NCI-H345 treated with DMSO at 0.1 percent for 48 hours (cell line): Measurements from ENCODE around the gene MT1F.
"Not testable (repeated sequence)": the region's sequence is repeated elsewhere in the genome, so short reads cannot be mapped to it uniquely, and the experiment has no call there.

Source experiments
- DNase-seq: peaks from one replicate; lab custom pipeline; 2025; ENCODE audit not compliant: unreplicated experiment; lab: John Stamatoyannopoulos, UW

Gene MT1F

DNA sequence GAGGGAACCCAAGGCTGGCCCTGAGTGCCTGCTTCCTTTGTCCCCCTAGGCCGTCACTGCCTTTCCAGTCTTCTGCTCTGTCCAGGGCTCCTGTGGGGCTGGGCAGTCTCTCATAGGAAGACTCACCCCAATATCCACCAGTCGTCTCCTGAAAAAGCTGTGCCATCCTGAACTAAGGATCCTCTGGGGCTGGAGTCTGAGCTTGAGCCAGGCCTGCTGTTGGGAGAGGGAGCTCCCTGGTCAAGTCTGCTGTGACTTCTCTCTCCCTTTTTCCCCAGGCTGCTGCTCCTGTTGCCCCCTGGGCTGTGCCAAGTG is 12.8 kb downstream of the MT1F start:
- no peak for DNase-seq

GRCh38 chr16:56671691-56672090 is 13.9 kb downstream of the MT1F start:
- DNase-seq = not testable (repeated sequence)

- not testable (repeated sequence) for DNase-seq
Observed at GRCh38 chr16:56672171-56672570, 14.4 kb downstream of the MT1F start.

DNA sequence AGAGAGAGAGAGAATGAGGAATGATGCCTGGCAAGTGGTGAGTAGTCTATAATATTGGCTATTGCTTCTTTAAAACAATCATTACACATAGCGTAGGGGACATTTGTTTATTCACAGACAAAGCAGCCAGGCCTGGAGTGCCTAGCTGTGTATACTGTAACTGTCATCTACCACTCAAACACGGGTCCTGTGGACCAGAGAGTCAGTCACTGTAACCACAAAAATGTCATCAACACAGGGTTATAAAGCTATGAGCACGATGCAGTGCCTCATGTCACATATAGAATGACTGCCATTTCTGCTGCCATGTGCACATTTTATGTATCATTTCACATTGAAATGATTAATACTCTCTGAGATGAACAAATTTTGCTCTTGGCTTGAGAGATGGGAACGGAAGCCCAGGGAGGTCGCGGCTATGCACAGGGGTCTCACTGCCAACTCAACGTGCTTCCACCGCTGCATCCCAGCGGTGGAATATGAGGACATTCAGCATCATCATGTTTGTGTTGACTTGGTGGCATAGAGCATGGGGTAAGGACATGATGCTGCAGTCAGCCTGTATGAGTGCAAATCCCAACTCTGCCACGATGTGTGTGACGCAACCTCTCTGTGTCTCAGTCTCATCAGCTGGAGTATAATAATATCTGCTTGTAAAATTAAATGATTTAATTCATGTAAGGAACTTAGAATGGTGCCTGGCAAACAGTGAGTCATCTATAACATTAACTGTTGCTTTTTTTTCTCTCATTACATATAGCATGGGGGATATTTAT is 15.2 kb downstream of the MT1F start:
- no peak for DNase-seq

DNA sequence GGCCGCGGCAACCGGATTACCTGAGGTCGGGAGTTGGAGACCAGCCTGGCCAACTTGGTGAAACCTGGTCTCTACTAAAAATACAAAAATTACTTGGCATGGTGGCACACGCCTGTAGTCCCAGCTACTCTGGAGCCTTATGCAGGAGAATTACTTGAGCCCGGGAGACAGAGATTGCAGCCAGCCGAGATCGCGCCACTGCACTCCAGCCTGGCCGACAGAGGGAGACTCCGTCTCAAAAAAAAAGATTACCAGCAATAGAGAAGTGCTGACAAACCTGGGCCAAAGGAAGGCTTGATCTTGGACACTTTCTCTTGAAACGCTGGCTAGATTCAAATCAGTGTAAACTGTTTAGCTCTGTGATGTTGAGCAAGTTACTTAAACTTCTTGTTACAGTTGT is 16.2 kb downstream of the MT1F start:
- no peak for DNase-seq

DNA sequence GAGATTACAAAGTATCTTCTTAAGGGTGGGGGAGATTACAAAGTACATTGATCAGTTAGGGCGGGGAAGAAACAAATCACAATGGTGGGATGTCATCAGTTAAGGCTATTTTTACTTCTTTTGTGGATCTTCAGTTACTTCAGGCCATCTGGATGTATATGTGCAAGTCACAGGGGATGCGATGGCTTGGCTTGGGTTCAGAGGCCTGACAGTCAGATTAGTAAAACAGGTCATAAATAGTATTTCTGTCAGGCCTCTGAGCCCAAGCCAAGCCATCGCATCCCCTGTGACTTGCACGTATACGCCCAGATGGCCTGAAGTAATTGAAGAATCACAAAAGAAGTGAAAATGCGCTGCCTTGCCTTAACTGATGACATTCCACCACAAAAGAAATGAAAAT is 16.8 kb downstream of the MT1F start:
- not testable (repeated sequence) for DNase-seq

- no peak for DNase-seq
Observed at GRCh38 chr16:56675685-56676210, 18.0 kb downstream of the MT1F start.

DNA sequence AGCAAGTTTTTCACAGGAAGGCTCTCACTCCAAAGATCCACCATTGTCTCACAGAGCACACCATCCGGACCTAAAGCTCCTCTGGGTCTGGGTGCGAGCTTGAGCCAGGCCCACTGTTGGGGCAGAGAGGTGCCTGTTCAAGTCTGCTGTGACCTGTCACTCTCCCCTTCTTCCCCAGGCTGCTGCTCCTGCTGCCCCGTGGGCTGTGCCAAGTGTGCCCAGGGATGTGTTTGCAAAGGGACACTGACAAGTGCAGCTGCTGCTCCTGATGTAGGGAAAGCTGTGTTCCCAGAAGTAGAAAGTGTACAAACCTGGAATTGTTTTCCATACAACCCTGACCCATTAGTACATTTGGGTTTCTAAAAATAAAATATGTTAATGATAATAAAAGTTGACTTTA is 19.7 kb downstream of the MT1F start:
- no peak for DNase-seq

DNA sequence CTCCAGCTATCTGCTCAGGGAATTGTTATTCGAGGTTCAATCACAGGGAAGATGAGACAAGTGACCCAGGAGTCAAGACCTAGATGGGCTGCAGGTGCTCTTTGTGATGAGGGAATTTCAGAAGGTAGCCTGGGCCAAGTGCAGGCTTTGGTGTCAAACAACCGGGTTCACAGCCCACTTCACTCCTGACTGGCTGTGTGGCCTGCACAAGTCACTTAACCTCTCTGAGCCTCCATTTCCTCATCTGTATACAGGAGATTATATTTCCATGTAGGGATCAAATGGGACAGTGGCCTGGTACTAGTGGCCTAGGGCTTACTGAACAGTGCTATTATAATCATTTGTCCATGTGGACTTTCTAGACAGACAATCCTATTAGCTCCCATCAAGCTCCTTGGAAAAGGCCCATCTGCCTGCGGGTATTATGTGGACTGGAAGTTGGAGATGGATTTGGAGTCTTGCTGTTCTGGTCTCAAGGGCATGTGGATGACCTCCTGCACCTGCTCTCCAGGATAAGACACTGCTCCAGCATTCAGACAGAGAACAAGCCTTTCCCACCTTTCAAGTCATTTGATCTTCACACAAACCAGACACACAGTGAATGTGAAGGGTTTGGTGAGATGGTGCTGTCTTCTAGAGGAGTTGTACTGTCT is 21.4 kb downstream of the MT1F start:
- DNase-seq = no peak

DNA sequence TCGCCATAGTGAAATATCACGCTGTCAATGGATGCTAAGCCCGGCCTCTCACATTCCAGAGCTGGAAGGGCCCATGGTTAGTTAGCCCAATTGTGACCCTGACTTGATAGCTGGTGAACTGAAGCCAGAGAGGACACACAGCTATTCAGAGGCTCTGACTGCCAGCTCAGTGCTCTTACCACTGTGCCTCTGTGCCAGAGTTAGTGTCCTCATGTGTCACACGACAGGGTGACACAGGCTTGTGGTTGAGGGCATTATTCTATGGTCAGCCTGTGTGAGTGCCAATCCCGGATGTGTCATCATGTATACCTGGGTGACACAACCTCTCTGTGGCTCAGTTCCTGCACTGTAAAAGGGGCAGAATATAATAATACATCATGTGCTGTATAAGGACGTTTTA is 22.1 kb downstream of the MT1F start:
- no peak for DNase-seq

DNA sequence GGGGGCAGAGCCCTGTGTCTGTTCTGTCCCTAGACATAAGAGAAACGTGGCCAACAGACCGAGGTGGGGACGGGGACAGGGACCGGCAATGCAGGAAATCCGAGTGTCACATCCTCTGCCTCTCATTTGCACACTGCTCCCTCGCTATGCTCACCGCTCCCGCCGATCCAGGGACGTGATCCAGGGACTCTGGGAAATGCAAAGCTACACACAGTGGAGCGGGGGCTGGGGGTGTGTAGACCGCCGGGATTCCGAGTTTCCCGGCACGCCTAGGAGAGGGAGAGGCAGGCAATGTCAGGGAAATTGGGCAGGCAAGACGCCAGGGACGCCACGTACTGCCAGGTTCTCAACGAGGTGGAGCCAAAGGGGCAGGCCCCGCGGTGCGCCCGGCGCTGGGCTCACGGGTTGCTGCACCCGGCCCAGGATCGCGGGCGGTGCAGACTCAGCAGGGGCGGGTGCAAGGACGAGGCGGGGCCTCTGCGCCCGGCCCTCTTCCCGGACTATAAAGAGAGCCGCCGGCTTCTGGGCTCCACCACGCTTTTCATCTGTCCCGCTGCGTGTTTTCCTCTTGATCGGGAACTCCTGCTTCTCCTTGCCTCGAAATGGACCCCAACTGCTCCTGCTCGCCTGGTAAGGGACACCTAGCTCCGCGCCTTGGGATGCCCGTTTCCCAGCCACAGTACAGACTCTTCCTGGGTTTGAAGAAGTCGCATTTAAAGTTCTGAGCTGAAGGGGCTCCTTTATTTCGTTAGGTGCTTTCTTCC is 24.4 kb downstream of the MT1F start, which contains the start of gene MT1X:
Gene MT1X (plus strand): TSS at position 532 of the 764 bp plus-strand sequence. CDS start 71 bp downstream, at position 603.
- peak; percentile 66 for DNase-seq

DNA sequence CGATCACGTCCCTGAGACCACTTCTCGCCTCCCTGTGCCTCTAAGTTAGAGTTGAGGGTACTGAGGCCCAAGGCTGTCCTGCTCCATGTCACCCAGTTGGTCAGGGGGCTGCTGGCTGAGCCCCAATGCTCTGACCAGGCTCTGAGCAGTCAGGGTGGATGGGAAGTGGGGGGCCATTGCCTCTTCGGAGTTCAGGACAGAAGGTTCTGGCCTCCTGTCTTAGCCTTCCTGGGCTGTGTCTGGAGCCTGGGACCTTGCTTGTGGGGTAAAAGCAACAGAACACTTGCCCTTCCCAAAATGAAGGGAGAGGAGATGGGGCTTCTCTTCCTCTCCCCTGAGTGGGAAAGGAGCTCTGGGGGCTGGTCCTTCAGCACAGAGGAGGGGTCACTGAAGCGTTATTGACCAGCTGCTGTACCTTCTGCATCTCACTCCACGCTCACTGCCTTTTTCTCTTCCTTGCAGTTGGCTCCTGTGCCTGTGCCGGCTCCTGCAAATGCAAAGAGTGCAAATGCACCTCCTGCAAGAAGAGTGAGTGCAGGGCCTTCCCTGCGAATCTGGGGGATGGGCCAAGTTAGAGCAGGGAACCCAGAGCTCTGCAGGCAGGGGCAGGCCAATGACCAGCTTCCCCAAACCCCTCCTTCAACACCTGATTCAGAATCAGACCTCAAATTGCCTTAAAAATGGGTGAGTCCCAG is 25.1 kb downstream of the MT1F start:
- DNase-seq = no peak

DNA sequence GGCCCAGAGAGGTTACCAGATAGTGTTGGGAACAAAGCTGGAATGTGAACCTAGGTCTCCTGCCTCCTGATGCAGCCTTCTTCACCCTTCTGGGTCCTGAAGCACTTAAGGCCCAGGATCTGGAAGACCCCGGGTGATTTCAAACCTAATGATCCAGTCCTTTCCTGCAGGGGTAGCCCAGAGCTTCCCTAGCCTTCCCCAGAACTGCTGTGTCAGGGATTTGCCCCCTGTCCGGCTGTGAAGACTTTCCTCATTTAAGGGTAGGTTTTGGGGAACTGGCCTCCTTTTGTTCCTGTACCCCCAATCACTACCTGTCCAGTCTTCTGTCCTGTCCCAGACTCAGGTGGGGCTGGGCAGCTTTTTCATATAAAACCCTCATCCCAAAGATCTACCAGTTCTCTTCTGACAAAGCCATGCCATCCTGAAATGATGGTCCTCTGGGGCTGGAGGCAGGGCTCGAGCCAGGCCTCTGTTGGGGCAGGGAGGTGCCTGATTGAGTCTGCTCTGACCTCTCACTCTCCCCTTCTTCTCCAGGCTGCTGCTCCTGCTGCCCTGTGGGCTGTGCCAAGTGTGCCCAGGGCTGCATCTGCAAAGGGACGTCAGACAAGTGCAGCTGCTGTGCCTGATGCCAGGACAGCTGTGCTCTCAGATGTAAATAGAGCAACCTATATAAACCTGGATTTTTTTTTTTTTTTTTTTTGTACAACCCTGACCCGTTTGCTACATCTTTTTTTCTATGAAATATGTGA is 25.8 kb downstream of the MT1F start:
- DNase-seq = no peak

- DNase-seq = no peak
Observed at GRCh38 chr16:56684256-56684925, 26.6 kb downstream of the MT1F start.

DNA sequence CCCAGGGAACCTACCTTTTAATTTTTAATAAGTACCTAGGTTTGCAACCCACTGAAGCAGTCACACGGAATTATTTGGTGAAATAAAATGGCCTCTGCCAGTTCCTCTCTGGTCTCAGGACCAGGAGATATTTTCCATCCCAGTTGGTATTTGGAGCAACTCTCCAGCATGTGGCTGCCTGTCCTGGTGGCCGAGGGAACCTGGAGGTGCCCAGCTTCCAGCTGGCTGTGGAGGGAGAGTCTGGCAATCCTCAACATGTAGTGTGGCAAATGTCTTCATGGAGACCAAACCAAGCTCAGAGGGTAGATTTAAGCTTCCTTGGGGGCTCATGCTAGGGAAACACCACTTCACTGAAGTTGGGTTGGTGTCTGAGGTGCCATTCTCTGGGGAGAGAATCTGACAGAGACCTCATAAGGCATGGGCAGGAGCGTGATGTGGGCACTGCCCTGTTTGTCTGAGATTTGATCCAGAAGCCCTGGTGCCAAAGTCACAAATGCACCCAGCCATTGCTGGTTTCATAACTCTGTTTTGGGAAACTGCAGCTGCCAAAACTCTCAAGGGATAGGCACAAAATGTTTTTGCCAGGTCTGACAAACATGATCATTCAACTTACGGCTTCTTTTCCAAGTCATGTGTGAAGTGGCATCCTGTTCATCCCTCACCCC is 27.3 kb downstream of the MT1F start:
- DNase-seq = no peak

- no peak for DNase-seq
Observed at GRCh38 chr16:56686758-56687157, 29.0 kb downstream of the MT1F start.

DNA sequence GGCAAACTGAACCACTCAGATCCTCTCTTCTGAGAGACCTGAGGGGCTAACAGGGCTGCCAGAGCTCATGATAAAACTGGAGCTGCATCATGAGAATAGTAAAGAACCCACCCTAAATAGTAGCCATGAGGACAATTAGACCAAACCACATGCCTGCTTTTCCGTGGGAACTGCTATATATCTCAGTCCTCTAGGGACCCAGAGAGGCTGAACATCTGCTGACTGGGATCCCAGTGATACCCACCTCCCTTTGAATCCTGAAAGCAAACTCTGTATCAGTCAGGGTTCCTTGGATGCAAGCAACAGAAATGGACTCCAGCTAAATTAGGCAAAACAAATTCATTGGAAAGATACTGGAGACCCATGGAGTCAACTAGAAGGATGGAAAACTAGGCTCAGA is 31.0 kb downstream of the MT1F start:
- DNase-seq = no peak

DNA sequence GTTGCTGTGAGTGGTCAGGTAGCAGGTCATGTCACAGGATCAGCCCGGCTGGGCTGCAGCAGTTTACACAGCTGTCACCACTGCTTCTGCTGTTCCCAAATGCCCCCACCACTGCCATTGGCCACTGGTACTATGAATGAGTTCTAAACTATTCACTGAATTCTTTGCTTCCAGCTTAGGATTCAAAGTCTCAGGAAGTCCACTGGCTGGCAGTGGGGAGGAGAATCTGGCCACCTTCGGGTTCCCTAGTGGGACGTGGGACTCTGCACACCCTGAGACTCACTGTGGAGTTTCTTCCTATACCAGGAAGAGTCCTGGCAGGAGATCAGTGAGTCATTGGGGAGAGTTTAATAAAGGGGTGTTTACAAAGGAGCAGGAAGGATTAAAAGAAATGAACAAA is 31.4 kb downstream of the MT1F start:
- DNase-seq = no peak

DNA sequence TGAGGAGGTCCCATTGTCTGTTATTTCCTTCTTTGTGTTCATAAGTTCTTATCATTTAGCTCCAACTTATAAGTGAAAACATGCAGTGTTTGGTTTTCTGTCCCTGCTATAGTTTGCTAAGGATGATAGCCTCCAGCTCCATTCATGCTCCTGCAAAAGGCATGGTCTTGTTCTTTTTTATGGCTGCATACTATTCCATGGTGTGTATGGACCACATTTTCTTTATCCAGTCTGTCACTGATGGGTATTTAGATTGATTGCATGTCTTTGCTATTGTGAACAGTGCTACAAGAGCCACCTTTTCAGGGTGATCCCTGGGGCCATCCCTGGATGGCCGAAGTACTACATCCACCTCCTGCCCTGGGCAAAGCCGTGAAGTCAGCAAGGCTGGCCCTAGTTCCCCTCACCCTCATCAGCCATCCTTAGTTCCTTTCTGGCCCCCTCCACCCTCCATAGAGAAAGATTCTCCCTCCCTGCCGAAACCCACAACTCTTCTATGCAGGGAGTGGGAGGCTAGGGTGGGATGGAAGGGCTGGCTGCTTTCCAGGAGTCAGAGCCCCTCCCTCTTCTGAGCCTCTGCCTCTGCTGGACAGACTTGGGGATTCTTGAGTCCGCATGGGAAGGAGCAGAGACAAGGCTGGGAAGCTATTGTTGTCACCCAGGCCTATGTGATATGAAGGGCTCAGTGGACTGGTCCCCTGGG is 32.8 kb downstream of the MT1F start:
- no peak for DNase-seq
